Neutrophil (primary cell): ENCODE data around the gene ANKRD65.
"Not testable (repeated sequence)": the region's sequence is repeated elsewhere in the genome, so short reads cannot be mapped to it uniquely, and the experiment has no call there.

ENCODE experiments used
- H3K27ac ChIP-seq: fragments of 200-600 bp; sonication (generic); 2 replicates; pipeline ENCODE4 v1.5.1; 2016; ENCODE audit warnings: mild to moderate bottlenecking, moderate library complexity
- H3K27me3 ChIP-seq: fragments of 200-600 bp; sonication (generic); 2 replicates; pipeline ENCODE4 v1.6.0; 2016; ENCODE audit warnings: mild to moderate bottlenecking
- H3K36me3 ChIP-seq: fragments of 200-600 bp; sonication (generic); 2 replicates; pipeline ENCODE4 v1.5.1; 2017
- H3K4me1 ChIP-seq, 2 experiments: fragments of 200-600 bp in 1 of 2; sonication (generic) in 1 of 2; 1 replicate in 1 of 2; 2 replicates in 1 of 2; pipeline versions ENCODE4 v1.5.1 to v1.6.1; 2013 to 2016; ENCODE audit warnings: low read depth in 1 of 2, low read length in 1 of 2, mild to moderate bottlenecking in 1 of 2, moderate library complexity in 1 of 2; ENCODE audit not compliant: control insufficient read depth in 1 of 2, insufficient read depth in 1 of 2
- H3K4me3 ChIP-seq, 2 experiments: fragments of 200-600 bp in 1 of 2; sonication (generic) in 1 of 2; 1 replicate in 1 of 2; 2 replicates in 1 of 2; pipeline ENCODE4 v1.5.1; 2013 to 2016; ENCODE audit warnings: low read depth in 1 of 2, low read length in 1 of 2, mild to moderate bottlenecking in 1 of 2, moderate library complexity in 1 of 2
- H3K9me3 ChIP-seq: fragments of 200-600 bp; sonication (generic); 2 replicates; pipeline ENCODE4 v1.5.1; 2016
- TF ChIP-seq, protein P1 (sequence below): fragments of 200-600 bp; sonication (generic); IDR thresholded peaks from 2 replicates; pipeline ENCODE4 v1.5.1; 2016; ENCODE audit warnings: antibody characterized with exemption

Gene ANKRD65

GRCh38 chr1:1407636-1408318, 13.3 kb downstream of the ANKRD65 start:
- peaks cover 5% of the 10 kb centered on the region for H3K9me3 ChIP-seq
- TF ChIP-seq, protein P1, sequence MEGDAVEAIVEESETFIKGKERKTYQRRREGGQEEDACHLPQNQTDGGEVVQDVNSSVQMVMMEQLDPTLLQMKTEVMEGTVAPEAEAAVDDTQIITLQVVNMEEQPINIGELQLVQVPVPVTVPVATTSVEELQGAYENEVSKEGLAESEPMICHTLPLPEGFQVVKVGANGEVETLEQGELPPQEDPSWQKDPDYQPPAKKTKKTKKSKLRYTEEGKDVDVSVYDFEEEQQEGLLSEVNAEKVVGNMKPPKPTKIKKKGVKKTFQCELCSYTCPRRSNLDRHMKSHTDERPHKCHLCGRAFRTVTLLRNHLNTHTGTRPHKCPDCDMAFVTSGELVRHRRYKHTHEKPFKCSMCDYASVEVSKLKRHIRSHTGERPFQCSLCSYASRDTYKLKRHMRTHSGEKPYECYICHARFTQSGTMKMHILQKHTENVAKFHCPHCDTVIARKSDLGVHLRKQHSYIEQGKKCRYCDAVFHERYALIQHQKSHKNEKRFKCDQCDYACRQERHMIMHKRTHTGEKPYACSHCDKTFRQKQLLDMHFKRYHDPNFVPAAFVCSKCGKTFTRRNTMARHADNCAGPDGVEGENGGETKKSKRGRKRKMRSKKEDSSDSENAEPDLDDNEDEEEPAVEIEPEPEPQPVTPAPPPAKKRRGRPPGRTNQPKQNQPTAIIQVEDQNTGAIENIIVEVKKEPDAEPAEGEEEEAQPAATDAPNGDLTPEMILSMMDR, result no peak
- H3K27ac ChIP-seq, result peak overlapping the region; percentile 88
- H3K27me3 ChIP-seq, result no peaks in the 10 kb centered on the region
- H3K4me3 ChIP-seq, result peak overlapping the region; percentile 89 to 99
- peaks cover 19 to 22% of the 10 kb centered on the region in 2 experiments for H3K4me1 ChIP-seq
- H3K36me3 ChIP-seq, result peaks cover 25% of the 10 kb centered on the region

GRCh38 chr1:1406821-1407635, 14.0 kb downstream of the ANKRD65 start, which contains the start of gene MRPL20:
Gene MRPL20, minus strand, starts transcription at chr1:1407293. Its CDS starts 76 bp downstream, at chr1:1407217.
- Histone ChIP-seq H3K27me3 (no peaks in the 10 kb centered on the region), H3K4me3 (peak within 1 kb of the TSS; percentile 89 to 99), H3K9me3 (no peaks in the 10 kb centered on the region), H3K27ac (peak within 1 kb of the TSS; percentile 88), H3K36me3 (peaks cover 33% of the 10 kb centered on the region), H3K4me1 (peaks cover 19 to 22% of the 10 kb centered on the region in 2 experiments)
- TF ChIP-seq, protein P1, result peak; percentile 39

DNA sequence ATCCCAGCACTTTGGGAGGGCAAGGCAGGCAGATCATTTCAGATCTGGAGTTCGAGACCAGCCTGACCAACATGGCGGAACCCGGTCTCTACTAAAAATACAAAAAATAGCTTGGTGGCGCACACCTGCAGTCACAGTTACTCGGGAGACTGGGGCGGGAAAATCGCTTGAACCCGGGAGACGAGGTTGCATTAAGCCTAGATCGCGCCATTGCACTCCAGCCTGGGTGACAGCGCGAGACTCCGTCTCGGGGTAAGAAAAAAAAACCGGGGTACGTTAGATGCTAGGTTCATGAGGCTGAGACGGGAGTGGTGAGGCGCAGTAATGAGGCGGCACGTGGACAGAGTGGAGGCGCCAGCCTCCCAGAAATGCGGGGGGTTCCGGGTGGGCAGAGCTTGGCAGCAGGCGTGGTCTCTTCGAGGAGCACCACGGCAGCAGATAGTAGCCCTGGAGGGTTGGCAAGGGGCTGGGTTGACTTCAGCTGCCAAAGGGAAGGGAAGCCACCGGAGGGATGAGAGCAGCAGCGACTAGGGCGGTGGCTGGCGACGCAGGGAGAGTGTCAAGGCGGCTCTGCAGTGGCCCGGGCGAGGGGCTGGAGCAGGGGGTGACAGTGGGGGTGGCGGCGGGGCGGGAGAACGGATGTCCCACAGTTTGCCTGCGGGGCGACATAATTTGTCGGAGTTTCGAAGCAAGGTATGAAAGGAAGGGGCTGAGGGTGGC, 14.8 kb downstream of the ANKRD65 start:
- H3K27ac ChIP-seq, result peak overlapping the region; percentile 88
- H3K4me3 ChIP-seq, result peak overlapping the region; percentile 89 to 99
- TF ChIP-seq, protein P1, result no peak
- H3K27me3 ChIP-seq, result no peaks in the 10 kb centered on the region
- peaks cover 19 to 22% of the 10 kb centered on the region in 2 experiments for H3K4me1 ChIP-seq
- no peaks in the 10 kb centered on the region for H3K9me3 ChIP-seq
- peaks cover 41% of the 10 kb centered on the region for H3K36me3 ChIP-seq

GRCh38 chr1:1403653-1404052, 17.4 kb downstream of the ANKRD65 start:
- peaks cover 38 to 41% of the 10 kb centered on the region in 2 experiments for H3K4me1 ChIP-seq
- no peaks in the 10 kb centered on the region for H3K9me3 ChIP-seq
- peaks cover 49% of the 10 kb centered on the region for H3K36me3 ChIP-seq
- TF ChIP-seq, protein P1, result no peak
- H3K27me3 ChIP-seq, result no peaks in the 10 kb centered on the region
- peak overlapping the region; percentile 17 for H3K27ac ChIP-seq
- no peak overlapping the region for H3K4me3 ChIP-seq

DNA sequence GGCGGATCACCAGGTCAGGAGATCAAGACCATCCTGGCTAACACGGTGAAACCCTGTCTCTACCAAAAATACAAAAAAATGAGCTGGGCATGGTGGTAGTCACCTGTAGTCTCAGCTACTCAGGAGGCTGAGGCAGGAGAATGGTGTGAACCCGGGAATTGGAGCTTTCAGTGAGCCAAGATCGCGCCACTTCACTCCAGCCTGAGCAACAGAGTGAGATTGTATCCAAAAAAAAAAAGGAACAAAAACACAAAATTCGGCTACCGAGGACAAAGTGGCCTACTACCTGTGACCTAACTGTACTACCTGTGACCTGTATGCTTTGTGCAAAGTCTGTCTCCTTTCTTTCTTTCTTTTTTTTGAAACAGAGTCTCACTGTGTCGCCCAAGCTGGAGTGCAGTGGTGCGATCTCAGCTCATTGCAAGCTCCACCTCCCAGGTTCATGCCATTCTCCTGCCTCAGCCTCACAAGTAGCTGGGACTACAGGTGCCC, 18.1 kb downstream of the ANKRD65 start:
- H3K36me3 ChIP-seq, result peaks cover 50% of the 10 kb centered on the region
- not testable (repeated sequence) for H3K4me3 ChIP-seq, H3K27me3 ChIP-seq, H3K9me3 ChIP-seq, H3K27ac ChIP-seq
- peaks cover 42 to 46% of the 10 kb centered on the region in 2 experiments for H3K4me1 ChIP-seq
